Measurements from ENCODE around the gene CRYBA1. TPM values are rescaled to one million over a fixed set of nuclear protein-coding genes. Genes with fewer than 3 reads are reported as not detected.

CRYBA1 gene
- total RNA-seq, 3 donors from 2014 or later, result not detected

DNA sequence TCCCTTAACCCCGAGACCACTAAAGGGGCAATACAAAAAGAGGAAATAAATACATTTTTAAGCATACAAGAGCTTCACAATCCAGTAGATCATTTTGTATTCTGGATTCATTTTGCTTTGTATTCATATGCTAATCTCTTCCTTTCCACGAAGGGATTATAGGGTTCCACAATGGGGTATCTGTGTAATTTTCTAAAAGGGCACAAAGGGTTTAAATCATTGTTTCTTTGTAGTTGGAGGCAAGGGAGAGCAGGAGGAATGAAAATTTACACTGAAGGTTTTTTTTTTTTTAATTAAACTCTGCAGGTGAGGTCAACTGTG, 47.9 kb downstream of the CRYBA1 start:
- no peak for DNase-seq
- ATAC-seq, result no peak
- peaks cover 22% of the 10 kb centered on the region for H3K4me1 ChIP-seq (ENCODE audit: low read depth)
- intact Hi-C loops (cut with DNase I, micrococcal nuclease), result loop anchor here in 1 of 2 donors (10.0 kb wide), 1 partner anchor 140 kb away; no protein-coding TSS in a partner anchor
- no peaks in the 10 kb centered on the region for H3K9me3 ChIP-seq
- H3K36me3 ChIP-seq (ENCODE audit: low read depth), result no peaks in the 10 kb centered on the region
- TF ChIP-seq CTCF (IDR thresholded peaks at IDR 0.05), result no peak
- peak overlapping the region; percentile 97 for H3K4me3 ChIP-seq

DNA sequence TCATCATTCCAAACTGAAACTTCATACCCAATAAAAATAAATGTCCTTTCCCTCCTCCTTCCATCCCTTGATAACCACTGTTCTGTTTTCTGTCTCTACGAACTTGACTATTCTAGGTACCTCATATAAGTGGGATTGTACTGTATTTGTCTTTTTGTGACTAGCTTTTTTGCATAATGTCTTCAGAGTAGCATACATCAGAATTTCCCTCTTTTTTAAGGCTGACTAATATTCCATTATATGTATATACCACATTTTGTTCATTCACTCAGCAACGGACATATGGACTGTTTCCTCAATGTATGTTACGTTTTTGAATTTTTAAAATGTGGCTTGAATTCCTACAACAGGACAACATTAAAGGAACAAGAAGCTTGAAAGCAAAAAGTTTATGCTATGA, 48.8 kb downstream of the CRYBA1 start:
- no peak for TF ChIP-seq CTCF (IDR thresholded peaks at IDR 0.05)
- DNase-seq, result no peak
- intact Hi-C loops (cut with DNase I, micrococcal nuclease), result loop anchor here in 1 of 2 donors (10.0 kb wide), 1 partner anchor 141 kb away; no protein-coding TSS in a partner anchor

GRCh38 chr17:29299031-29299430, 52.4 kb downstream of the CRYBA1 start:
- H3K4me3 ChIP-seq, result no peak overlapping the region
- TF ChIP-seq CTCF (IDR thresholded peaks at IDR 0.05), result no peak
- intact Hi-C loops (cut with DNase I, micrococcal nuclease), result loop anchor here in 1 of 2 donors (10.0 kb wide), 1 partner anchor 144 kb away; no protein-coding TSS in a partner anchor
- no peaks in the 10 kb centered on the region for H3K4me1 ChIP-seq (ENCODE audit: low read depth)
- ATAC-seq, result no peak
- no peaks in the 10 kb centered on the region for H3K9me3 ChIP-seq
- no peak for DNase-seq
- no peaks in the 10 kb centered on the region for H3K36me3 ChIP-seq (ENCODE audit: low read depth)

More for the DNA sequence above, 48.8 kb downstream of the CRYBA1 start:
- Histone ChIP-seq H3K36me3 (ENCODE audit: low read depth) (no peaks in the 10 kb centered on the region), H3K4me3 (no peak overlapping the region), H3K4me1 (ENCODE audit: low read depth) (peaks cover 13% of the 10 kb centered on the region), H3K9me3 (no peaks in the 10 kb centered on the region)
- ATAC-seq, result no peak

- ATAC-seq (no peak), DNase-seq (no peak)
- Histone ChIP-seq H3K36me3 (ENCODE audit: low read depth) (no peaks in the 10 kb centered on the region), H3K4me3 (no peak overlapping the region), H3K4me1 (ENCODE audit: low read depth) (no peaks in the 10 kb centered on the region), H3K9me3 (no peaks in the 10 kb centered on the region)
- intact Hi-C loops (cut with DNase I, micrococcal nuclease), result no loop called here
- TF ChIP-seq CTCF (IDR thresholded peaks at IDR 0.05), result no peak
Measured at GRCh38 chr17:29303386-29303785, 56.7 kb downstream of the CRYBA1 start.

Other genes starting within 250 kb of the CRYBA1 start
- gene SEZ6, start 240.8 kb upstream of the CRYBA1 start, total RNA-seq, result 1 to 10 TPM in 1 of 3 donors, under 1 TPM in 1, not detected in 1; 0.31 to 1.0 TPM
- 1 to 10 TPM in 2 of 3 donors, under 1 TPM in 1; 0.75 to 7.4 (median 1.3) TPM for gene PIPOX, start 203.7 kb upstream of the CRYBA1 start, total RNA-seq
- gene MYO18A, start 66.5 kb upstream of the CRYBA1 start, total RNA-seq, result 100 to 1,000 TPM in 1 of 3 donors, 10 to 100 TPM in 2; 84.9 to 111 (median 93.3) TPM
- gene NUFIP2, start 47.3 kb downstream of the CRYBA1 start, total RNA-seq, result 10 to 100 TPM; 45.3 to 47.5 (median 45.9) TPM
- 10 to 100 TPM; 50.0 to 76.3 (median 52.1) TPM for gene TAOK1, start 143.5 kb downstream of the CRYBA1 start, total RNA-seq

Measured in mucosa of descending colon (tissue), 3 donors.